Breast epithelium (tissue), 4 donors: ENCODE results near the gene IRS1. TPM values are rescaled to one million over a fixed set of nuclear protein-coding genes. Genes with fewer than 3 reads are reported as not detected.

ENCODE experiments used
- DNase-seq, 2 donors: peaks; one replicate each; pipeline ENCODE4 v3.0.0-alpha.2; 2019; ENCODE audit warnings: low spot score in 2 of 2
- H3K27ac ChIP-seq, 2 donors: fragments of 200-600 bp; sonication (generic) in 1 of 2; one replicate each; pipeline ENCODE4 v1.5.1; 2016 to 2019; ENCODE audit warnings: mild to moderate bottlenecking in 1 of 2
- H3K27me3 ChIP-seq, 2 donors: fragments of 200-600 bp; sonication (generic) in 1 of 2; one replicate each; pipeline versions ENCODE4 v1.5.1 to v1.6.0; 2017 to 2019; ENCODE audit warnings: control low read depth in 1 of 2, mild to moderate bottlenecking in 1 of 2
- H3K36me3 ChIP-seq: fragments of 200-600 bp; one replicate; pipeline ENCODE4 v1.5.1; 2019
- H3K4me1 ChIP-seq, 2 donors: fragments of 200-600 bp; sonication (generic); one replicate each; pipeline ENCODE4 v1.5.1; 2016 to 2019; ENCODE audit warnings: control low read depth in 1 of 2
- H3K4me3 ChIP-seq, 3 donors: fragments of 200-600 bp; sonication (generic); 1 replicate in 2 of 3; 2 replicates in 1 of 3; pipeline ENCODE4 v1.5.1; 2016 to 2019; ENCODE audit warnings: mild to moderate bottlenecking in 3 of 3, moderate library complexity in 2 of 3
- H3K9me3 ChIP-seq, 2 donors: fragments of 200-600 bp; sonication (generic) in 1 of 2; one replicate each; pipeline ENCODE4 v1.5.1; 2016 to 2019; ENCODE audit warnings: control low read depth in 1 of 2
- CTCF ChIP-seq, 3 donors: fragments of 450-650 bp; IDR thresholded peaks; one replicate each; pipeline ENCODE4 v1.5.1; 2016 to 2017; ENCODE audit warnings: antibody characterized with exemption in 3 of 3, mild to moderate bottlenecking in 3 of 3, moderate library complexity in 3 of 3
- POLR2A ChIP-seq: fragments of 450-650 bp; IDR thresholded peaks from one replicate; pipeline ENCODE4 v1.6.1; 2016; ENCODE audit warnings: antibody characterized with exemption, mild to moderate bottlenecking, moderate library complexity
- POLR2AphosphoS5 ChIP-seq, 3 donors: sonication (generic); formaldehyde crosslinking; IDR thresholded peaks; one replicate each; pipeline ENCODE4 v1.6.1; 2017; ENCODE audit warnings: antibody characterized with exemption in 3 of 3
- intact Hi-C: fragments of 100-400 bp; cut with DNase I; formaldehyde crosslinking; loops from one replicate; pipeline ENCODE4 v1.15.1; 2023; ENCODE audit warnings: low total_unique reads
- total RNA-seq, 3 donors: library from RNA; depleted of rRNA; stranded (reverse); fragments of >200 nt; gene quantifications; one replicate each; pipeline ENCODE4 v1.1.0, GENCODE V29; 2016

Gene IRS1
- total RNA-seq, 3 donors from 2014 or later: 18.4 to 48.3 (median 22.3) TPM

GRCh38 chr2:226701052-226701451 is 98.6 kb downstream of the IRS1 start:
- no peaks in the 10 kb centered on the region for H3K9me3 ChIP-seq
- intact Hi-C loops: no loop called here
- no peak overlapping the region for H3K4me3 ChIP-seq
- no peaks in the 10 kb centered on the region for H3K4me1 ChIP-seq
- peak overlapping the region in 1 of 2 donors; percentile 14 for H3K27ac ChIP-seq
- H3K36me3 ChIP-seq: no peaks in the 10 kb centered on the region
- no peak for DNase-seq
- TF ChIP-seq POLR2A: no peak
- TF ChIP-seq POLR2AphosphoS5 (IDR thresholded peaks at IDR 0.05): no peak
- no peak for TF ChIP-seq CTCF (IDR thresholded peaks at IDR 0.05)
- H3K27me3 ChIP-seq: no peaks in the 10 kb centered on the region

- no peak for TF ChIP-seq POLR2AphosphoS5 (IDR thresholded peaks at IDR 0.05)
- no peak for TF ChIP-seq POLR2A
- no peak for TF ChIP-seq CTCF (IDR thresholded peaks at IDR 0.05)
- intact Hi-C loops: loop anchor here (2.0 to 10.0 kb wide), 2 partner anchors 21 to 795 kb away; no protein-coding TSS in a partner anchor
- H3K27ac ChIP-seq: no peak overlapping the region
- H3K36me3 ChIP-seq: no peaks in the 10 kb centered on the region
- no peak overlapping the region for H3K4me3 ChIP-seq
- H3K4me1 ChIP-seq: no peaks in the 10 kb centered on the region
- no peaks in the 10 kb centered on the region for H3K27me3 ChIP-seq
- H3K9me3 ChIP-seq: no peaks in the 10 kb centered on the region
- peak; percentile 29 to 53 for DNase-seq
Measured at GRCh38 chr2:226699321-226699720, 100.3 kb downstream of the IRS1 start.

GRCh38 chr2:226698671-226699070 is 100.9 kb downstream of the IRS1 start:
- Histone ChIP-seq H3K4me1 (no peaks in the 10 kb centered on the region), H3K27ac (no peak overlapping the region), H3K4me3 (no peak overlapping the region), H3K9me3 (no peaks in the 10 kb centered on the region), H3K27me3 (no peaks in the 10 kb centered on the region), H3K36me3 (no peaks in the 10 kb centered on the region)
- no peak for DNase-seq
- intact Hi-C loops: loop anchor here (2.0 to 10.0 kb wide), 2 partner anchors 20 to 794 kb away; no protein-coding TSS in a partner anchor
- TF ChIP-seq POLR2A: no peak

GRCh38 chr2:226694586-226695284 is 104.9 kb downstream of the IRS1 start:
- TF ChIP-seq POLR2AphosphoS5 (IDR thresholded peaks at IDR 0.05): no peak
- TF ChIP-seq CTCF (IDR thresholded peaks at IDR 0.05): no peak
- no peak for TF ChIP-seq POLR2A
- Histone ChIP-seq H3K27ac (no peak overlapping the region), H3K4me1 (no peaks in the 10 kb centered on the region), H3K36me3 (no peaks in the 10 kb centered on the region), H3K4me3 (no peak overlapping the region), H3K9me3 (no peaks in the 10 kb centered on the region), H3K27me3 (no peaks in the 10 kb centered on the region)
- no peak for DNase-seq
- intact Hi-C loops: loop anchor here (10.0 kb wide), 1 partner anchor 790 kb away; no protein-coding TSS in a partner anchor

- DNase-seq: no peak
- Histone ChIP-seq H3K4me3 (no peak overlapping the region), H3K36me3 (no peaks in the 10 kb centered on the region), H3K9me3 (no peaks in the 10 kb centered on the region), H3K27me3 (no peaks in the 10 kb centered on the region), H3K27ac (no peak overlapping the region), H3K4me1 (no peaks in the 10 kb centered on the region)
- TF ChIP-seq CTCF (IDR thresholded peaks at IDR 0.05): no peak
- intact Hi-C loops: loop anchor here (10.0 kb wide), 1 partner anchor 789 kb away; no protein-coding TSS in a partner anchor
Measured at GRCh38 chr2:226694149-226694548, 105.5 kb downstream of the IRS1 start.
